H1 (cell line): ENCODE data around the gene PPP1CC. TPM values are rescaled to one million over a fixed set of nuclear protein-coding genes. Genes with fewer than 3 reads are reported as not detected.

ENCODE experiments used
- CTCF ChIA-PET: fragments of 300-600 bp; sonication (Branson Sonifier 250); formaldehyde crosslinking; loops from one replicate; lab custom pipeline; 2021; ENCODE audit not compliant: partially characterized antibody; lab: Charles Lee
- POLR2A ChIA-PET: fragments of 300-600 bp; sonication (Branson Sonifier 250); formaldehyde crosslinking; loops from one replicate; lab custom pipeline; 2021; ENCODE audit warnings: inconsistent platforms; ENCODE audit not compliant: partially characterized antibody; lab: Charles Lee
- DNase-seq, 2 experiments: peaks; one replicate each; pipeline versions ENCODE4 v3.0.0 to v3.0.0-alpha.2; 2010 to 2022; ENCODE audit warnings: low spot score in 2 of 2, low read depth in 1 of 2, mixed read lengths in 1 of 2
- FAIRE-seq: peaks from 2 replicates; lab custom pipeline; 2011; peaks lifted over from hg19 to GRCh38; lab: Jason Lieb, UNC
- H2AFZ ChIP-seq: 2 replicates; pipeline ENCODE4 v1.8.1; 2012; ENCODE audit warnings: low read length, inconsistent platforms
- H2AK5ac ChIP-seq: 2 replicates; pipeline ENCODE4 v1.6.1; 2013; ENCODE audit warnings: low read depth, low read length
- H2BK120ac ChIP-seq: replicated peaks from 2 replicates; pipeline ENCODE3; 2013; ENCODE audit warnings: low read depth, low read length, inconsistent platforms
- H2BK12ac ChIP-seq: 2 replicates; pipeline ENCODE4 v1.6.1; 2013; ENCODE audit warnings: low read depth, low read length
- H2BK15ac ChIP-seq: 2 replicates; pipeline ENCODE4 v1.6.1; 2013; ENCODE audit warnings: low read length
- H2BK20ac ChIP-seq: 2 replicates; pipeline ENCODE4 v1.6.1; 2013; ENCODE audit warnings: low read length
- H2BK5ac ChIP-seq: 2 replicates; pipeline ENCODE4 v1.6.1; 2013; ENCODE audit warnings: low read depth, low read length
- H3K14ac ChIP-seq: 2 replicates; pipeline ENCODE4 v1.6.1; 2013; ENCODE audit warnings: inconsistent platforms; ENCODE audit not compliant: insufficient read length
- H3K18ac ChIP-seq: 2 replicates; pipeline ENCODE4 v1.6.1; 2013; ENCODE audit warnings: low read length; ENCODE audit errors: extremely low read depth
- H3K23ac ChIP-seq: 2 replicates; pipeline ENCODE4 v1.6.1; 2013; ENCODE audit warnings: inconsistent platforms; ENCODE audit not compliant: insufficient read length
- H3K23me2 ChIP-seq: 2 replicates; pipeline ENCODE4 v1.6.1; 2013; ENCODE audit warnings: low read depth, low read length
- H3K27ac ChIP-seq: 2 replicates; pipeline ENCODE4 v1.6.1; 2011; ENCODE audit warnings: low read depth, low read length, inconsistent platforms
- H3K27me3 ChIP-seq, 4 experiments: replicated peaks in 1 of 4; 1 replicate in 1 of 4; 2 replicates in 3 of 4; pipeline versions ENCODE4 v1.6.1 to v1.8.1; 2011 to 2013; ENCODE audit warnings: low read length in 3 of 4, mild to moderate bottlenecking in 3 of 4, inconsistent platforms in 2 of 4, mixed read lengths in 2 of 4, moderate library complexity in 1 of 4; ENCODE audit not compliant: control insufficient read depth in 3 of 4, insufficient read depth in 3 of 4; ENCODE audit errors: extremely low read depth in 1 of 4
- H3K36me3 ChIP-seq, 4 experiments: 2 replicates each; pipeline versions ENCODE4 v1.6.1 to v1.8.1; 2011 to 2013; ENCODE audit warnings: mild to moderate bottlenecking in 4 of 4, low read length in 3 of 4, moderate library complexity in 2 of 4, control low read depth in 1 of 4, inconsistent platforms in 1 of 4; ENCODE audit not compliant: insufficient read depth in 4 of 4, control insufficient read depth in 2 of 4
- H3K4ac ChIP-seq: replicated peaks from 2 replicates; pipeline ENCODE3; 2013; ENCODE audit warnings: low read length, low read depth, mixed read lengths, inconsistent platforms; ENCODE audit not compliant: insufficient read length
- H3K4me1 ChIP-seq, 4 experiments: replicated peaks in 1 of 4; 1 replicate in 1 of 4; 2 replicates in 3 of 4; pipeline versions ENCODE4 v1.6.1 to v1.8.1; 2011 to 2013; ENCODE audit warnings: low read length in 3 of 4, inconsistent platforms in 2 of 4, mixed read lengths in 1 of 4; ENCODE audit not compliant: insufficient read depth in 4 of 4, control insufficient read depth in 3 of 4
- H3K4me2 ChIP-seq, 2 experiments: 2 replicates each; pipeline versions ENCODE4 v1.6.1 to v1.8.1; 2011 to 2013; ENCODE audit warnings: low read depth in 2 of 2, low read length in 2 of 2, control low read depth in 1 of 2, inconsistent platforms in 1 of 2, mild to moderate bottlenecking in 1 of 2; ENCODE audit not compliant: insufficient read depth in 1 of 2
- H3K4me3 ChIP-seq, 4 experiments: fragments of 200-600, 300-600 bp in 1 of 4; sonication (generic), shearing (Covaris generic), sonication (Bioruptor Twin) in 1 of 4; 2 replicates each; pipeline versions ENCODE4 v1.5.1 to v1.8.1; 2011 to 2016; ENCODE audit warnings: low read length in 4 of 4, low read depth in 3 of 4, control low read depth in 2 of 4, inconsistent platforms in 2 of 4, mild to moderate bottlenecking in 2 of 4, mixed read lengths in 1 of 4, moderate library complexity in 1 of 4; ENCODE audit not compliant: insufficient read depth in 2 of 4; ENCODE audit errors: extremely low read depth in 1 of 4
- H3K56ac ChIP-seq: replicated peaks from 2 replicates; pipeline ENCODE3; 2013; ENCODE audit warnings: low read depth, mild to moderate bottlenecking, mixed read lengths, low read length, inconsistent platforms; ENCODE audit not compliant: insufficient read length
- H3K79me1 ChIP-seq: 2 replicates; pipeline ENCODE4 v1.6.1; 2013; ENCODE audit warnings: low read depth, low read length, control low read depth
- H3K79me2 ChIP-seq, 2 experiments: 2 replicates each; pipeline versions ENCODE4 v1.6.1 to v1.8.1; 2012 to 2013; ENCODE audit warnings: low read length in 2 of 2, mild to moderate bottlenecking in 2 of 2, inconsistent platforms in 1 of 2; ENCODE audit not compliant: insufficient read depth in 2 of 2, control insufficient read depth in 1 of 2
- H3K9ac ChIP-seq, 4 experiments: replicated peaks in 1 of 4; 1 replicate in 1 of 4; 2 replicates in 3 of 4; pipeline versions ENCODE4 v1.6.1 to v1.8.1; 2011 to 2013; ENCODE audit warnings: low read depth in 3 of 4, low read length in 3 of 4, control low read depth in 2 of 4, mild to moderate bottlenecking in 2 of 4, moderate library complexity in 2 of 4, inconsistent platforms in 1 of 4; ENCODE audit errors: extremely low read depth in 1 of 4
- H3K9me3 ChIP-seq, 2 experiments: 2 replicates each; pipeline versions ENCODE4 v1.6.1 to v1.8.1; 2012 to 2013; ENCODE audit warnings: mild to moderate bottlenecking in 2 of 2, moderate library complexity in 2 of 2, control low read depth in 1 of 2, inconsistent platforms in 1 of 2, low read depth in 1 of 2, low read length in 1 of 2, mixed read lengths in 1 of 2; ENCODE audit not compliant: insufficient read depth in 2 of 2
- H4K20me1 ChIP-seq, 2 experiments: replicated peaks in 1 of 2; 2 replicates each; pipeline versions ENCODE3 to v1.8.1; 2011 to 2013; ENCODE audit warnings: inconsistent platforms in 2 of 2, low read length in 2 of 2, mild to moderate bottlenecking in 1 of 2; ENCODE audit not compliant: insufficient read depth in 2 of 2, control insufficient read depth in 1 of 2
- H4K5ac ChIP-seq: 2 replicates; pipeline ENCODE4 v1.6.1; 2013; ENCODE audit warnings: low read length, low read depth, mixed read lengths, inconsistent platforms; ENCODE audit not compliant: insufficient read length
- H4K8ac ChIP-seq: 2 replicates; pipeline ENCODE4 v1.8.0; 2013; ENCODE audit warnings: mild to moderate bottlenecking, moderate library complexity, low read length, inconsistent platforms; ENCODE audit not compliant: insufficient read depth; ENCODE audit errors: extremely low read depth
- H4K91ac ChIP-seq: replicated peaks from 2 replicates; pipeline ENCODE3; 2013; ENCODE audit warnings: low read length, mixed read lengths, inconsistent platforms; ENCODE audit not compliant: insufficient read length
- CBX8 ChIP-seq: fragments of 300-800, 300-1000 bp; sonication (generic); IDR thresholded peaks from 2 replicates; pipeline ENCODE4 v1.7.1; 2016; ENCODE audit warnings: low read depth, low read length, borderline replicate concordance
- CHD1 ChIP-seq: IDR thresholded peaks from 2 replicates; pipeline ENCODE4 v1.6.1; 2012; ENCODE audit warnings: low read depth, low read length, improper control_type of control experiment
- CHD2 ChIP-seq: IDR thresholded peaks from 2 replicates; pipeline ENCODE4 v1.6.1; 2012; ENCODE audit warnings: low read length, improper control_type of control experiment
- CREB1 ChIP-seq: IDR thresholded peaks from 2 replicates; pipeline ENCODE4 v1.6.1; 2012; ENCODE audit warnings: inconsistent platforms
- CTBP2 ChIP-seq: IDR thresholded peaks from 2 replicates; pipeline ENCODE4 v1.7.0; 2011; ENCODE audit warnings: borderline replicate concordance, mild to moderate bottlenecking, moderate library complexity, mixed read lengths, low read length; ENCODE audit not compliant: insufficient read depth, insufficient read length
- KDM5A ChIP-seq: fragments of 200-600 bp; IDR thresholded peaks from 2 replicates; pipeline ENCODE4 v1.7.1; 2012; ENCODE audit warnings: mild to moderate bottlenecking, low read length, inconsistent platforms, mixed read lengths
- MAX ChIP-seq: IDR thresholded peaks from 2 replicates; pipeline ENCODE4 v1.6.1; 2012; ENCODE audit warnings: inconsistent platforms
- NRF1 ChIP-seq: IDR thresholded peaks from 2 replicates; pipeline ENCODE4 v1.6.1; 2011; ENCODE audit warnings: mild to moderate bottlenecking, low read depth, low read length, improper control_type of control experiment
- SIRT6 ChIP-seq: IDR thresholded peaks from one replicate; pipeline ENCODE4 v1.7.1; 2012; ENCODE audit warnings: low read length, inconsistent platforms
- SIX5 ChIP-seq: IDR thresholded peaks from 2 replicates; pipeline ENCODE4 v1.6.1; 2011; ENCODE audit warnings: mild to moderate bottlenecking, low read depth, low read length
- TCF12 ChIP-seq: IDR thresholded peaks from 2 replicates; pipeline ENCODE4 v1.6.1; 2011; ENCODE audit warnings: low read depth, mild to moderate bottlenecking, low read length
- WGBS, 2 experiments: shearing (Covaris generic) in 1 of 2; methylation state at CpG; one replicate each; pipeline versions ENCODE4 v1.1.6 to v1.1.7; 2013 to 2015; ENCODE audit warnings: low lambda C conversion rate in 2 of 2, mixed read lengths in 2 of 2, inconsistent platforms in 1 of 2, low coverage in 1 of 2, missing lambda C conversion rate in 1 of 2; ENCODE audit not compliant: insufficient replicate concordance in 2 of 2, insufficient coverage in 1 of 2, insufficient read length in 1 of 2; ENCODE audit errors: extremely low coverage in 1 of 2, missing lambda C conversion rate in 1 of 2; 5-methylcytosine and 5-hydroxymethylcytosine counted together
- polyA plus RNA-seq, 7 experiments: library from polyadenylated mRNA; depleted of rRNA in 3 of 7; stranded (reverse) in 5 of 7; unstranded in 2 of 7; fragments of >200 nt in 5 of 7; fragments of 200-250 nt in 2 of 7; gene quantifications; 1 replicate in 5 of 7; 2 replicates in 1 of 7; 4 replicates in 1 of 7; pipeline versions ENCODE4 v1.2.1 to v1.2.3, GENCODE V29; 2011 to 2013; ENCODE audit warnings: missing spikeins in 2 of 7, mixed read lengths in 2 of 7
- total RNA-seq: library from RNA; stranded (reverse); fragmentation: NEBNext Ultra II Directional; extraction: Animal tissue kit (Norgen Biotek cat#: 25700); gene quantifications from 2 replicates; pipeline ENCODE4 v1.2.1, GENCODE V29; 2021
- TF ChIP-seq, protein P1 (sequence below), 3 experiments: IDR thresholded peaks; 1 replicate in 2 of 3; 2 replicates in 1 of 3; pipeline versions ENCODE4 v1.5.1 to v1.6.1; 2011; ENCODE audit warnings: low read length in 3 of 3, mild to moderate bottlenecking in 3 of 3, inconsistent platforms in 2 of 3, low read depth in 1 of 3, moderate library complexity in 1 of 3; ENCODE audit not compliant: insufficient read depth in 1 of 3; ENCODE audit errors: control extremely low read depth in 1 of 3

Gene PPP1CC
- total and polyA plus RNA-seq, 2 of the 8 experiments (the other 6 are each of a cell fraction or from before 2014, with no cell fraction given), result 193 to 350 TPM

- Histone ChIP-seq H3K79me2 (no peaks in the 10 kb centered on the region), H3K56ac (no peak overlapping the region), H3K23me2 (0 out of 2 replicates have a peak, but pooled peaks cover 2% of the 10 kb centered on the region), H2BK15ac (no peak overlapping the region), H3K4ac (no peak overlapping the region), H2BK20ac (no peak overlapping the region), H3K79me1 (no peaks in the 10 kb centered on the region; the same call in 1 of the 2 replicates), H3K4me3 (no peak overlapping the region), H3K9me3 (no peaks in the 10 kb centered on the region), H4K91ac (no peak overlapping the region), H2AK5ac (no peak overlapping the region), H2BK120ac (no peak overlapping the region), H3K9ac (no peak overlapping the region), H3K4me1 (no peaks in the 10 kb centered on the region), H4K8ac (no peak overlapping the region), H4K5ac (no peak overlapping the region), H2AFZ (no peak overlapping the region), H4K20me1 (no peaks in the 10 kb centered on the region), H3K27me3 (no peaks in the 10 kb centered on the region), H3K14ac (no peak overlapping the region), H3K4me2 (no peak overlapping the region), H3K27ac (no peak overlapping the region), H3K18ac (no peak overlapping the region), H2BK5ac (no peak overlapping the region), H3K23ac (no peak overlapping the region), H3K36me3 (no peaks in the 10 kb centered on the region), H2BK12ac (no peak overlapping the region)
- 83% methylated on average over 4 of the region's 4 CpGs; no CpG with 5 or more reads in 1 of the 2 experiments for WGBS, 2 experiments
- POLR2A ChIA-PET, result no interaction called here
- TF ChIP-seq, protein P1, sequence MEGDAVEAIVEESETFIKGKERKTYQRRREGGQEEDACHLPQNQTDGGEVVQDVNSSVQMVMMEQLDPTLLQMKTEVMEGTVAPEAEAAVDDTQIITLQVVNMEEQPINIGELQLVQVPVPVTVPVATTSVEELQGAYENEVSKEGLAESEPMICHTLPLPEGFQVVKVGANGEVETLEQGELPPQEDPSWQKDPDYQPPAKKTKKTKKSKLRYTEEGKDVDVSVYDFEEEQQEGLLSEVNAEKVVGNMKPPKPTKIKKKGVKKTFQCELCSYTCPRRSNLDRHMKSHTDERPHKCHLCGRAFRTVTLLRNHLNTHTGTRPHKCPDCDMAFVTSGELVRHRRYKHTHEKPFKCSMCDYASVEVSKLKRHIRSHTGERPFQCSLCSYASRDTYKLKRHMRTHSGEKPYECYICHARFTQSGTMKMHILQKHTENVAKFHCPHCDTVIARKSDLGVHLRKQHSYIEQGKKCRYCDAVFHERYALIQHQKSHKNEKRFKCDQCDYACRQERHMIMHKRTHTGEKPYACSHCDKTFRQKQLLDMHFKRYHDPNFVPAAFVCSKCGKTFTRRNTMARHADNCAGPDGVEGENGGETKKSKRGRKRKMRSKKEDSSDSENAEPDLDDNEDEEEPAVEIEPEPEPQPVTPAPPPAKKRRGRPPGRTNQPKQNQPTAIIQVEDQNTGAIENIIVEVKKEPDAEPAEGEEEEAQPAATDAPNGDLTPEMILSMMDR (IDR thresholded peaks at IDR 0.05; ENCODE audit: control extremely low read depth in 1 of 3, insufficient read depth in 1 of 3, low read depth in 1 of 3, low read length in 3 of 3), result no peak
- TF ChIP-seq SIX5 (no peak), MAX (no peak), CHD2 (no peak), KDM5A (no peak), TCF12 (no peak), NRF1 (no peak), CREB1 (no peak), CTBP2 (no peak), CBX8 (no peak), SIRT6 (no peak), CHD1 (no peak)
- FAIRE-seq (no peak), DNase-seq (no peak)
- CTCF ChIA-PET, result interaction anchor here (1.0 to 1.4 kb wide), 2 partner anchors 10 to 29 kb away, joined by 4 read pairs; no protein-coding TSS in a partner anchor
These were observed 64.7 kb downstream of the PPP1CC start for GRCh38 chr12:110677982-110678381.
